Fibroblast of villous mesenchyme (primary cell): ENCODE data around the gene BTBD9. TPM values are rescaled to one million over a fixed set of nuclear protein-coding genes. Genes with fewer than 3 reads are reported as not detected.

Experiments used
- DNase-seq: peaks from one replicate; pipeline ENCODE4 v3.0.0-alpha.2; 2010; ENCODE audit warnings: low read depth
- H3K4me3 ChIP-seq: 2 replicates; pipeline ENCODE4 v1.5.1; 2011; ENCODE audit warnings: low read depth, mild to moderate bottlenecking, low read length
- CTCF ChIP-seq: IDR thresholded peaks from 2 replicates; pipeline ENCODE4 v1.5.1; 2012; ENCODE audit warnings: low read depth, mild to moderate bottlenecking, low read length; ENCODE audit not compliant: insufficient read depth
- total RNA-seq: library from RNA; depleted of rRNA; stranded (reverse); fragments of >200 nt; gene quantifications from 2 replicates; pipeline ENCODE4 v1.2.3, GENCODE V29; 2012

The BTBD9 gene
- total RNA-seq, 1 donor = 12.1 TPM

- DNase-seq = peak; percentile 42
- no peak for TF ChIP-seq CTCF
- no peak overlapping the region for H3K4me3 ChIP-seq
Observed at GRCh38 chr6:38213251-38213658, 426.5 kb downstream of the BTBD9 start.

GRCh38 chr6:38212579-38212978, 427.1 kb downstream of the BTBD9 start:
- no peak for TF ChIP-seq CTCF
- H3K4me3 ChIP-seq = no peak overlapping the region
- DNase-seq = no peak

GRCh38 chr6:38212116-38212515, 427.6 kb downstream of the BTBD9 start:
- no peak overlapping the region for H3K4me3 ChIP-seq
- TF ChIP-seq CTCF = no peak
- DNase-seq = no peak

- no peak for TF ChIP-seq CTCF
- no peak for DNase-seq
- H3K4me3 ChIP-seq = no peak overlapping the region
Observed at GRCh38 chr6:38209371-38210260, 430.1 kb downstream of the BTBD9 start.

- DNase-seq = no peak
- TF ChIP-seq CTCF = no peak
Observed at GRCh38 chr6:38208028-38208427, 431.7 kb downstream of the BTBD9 start.

GRCh38 chr6:38207375-38207774, 432.4 kb downstream of the BTBD9 start:
- DNase-seq = no peak
- no peak for TF ChIP-seq CTCF
- H3K4me3 ChIP-seq = no peak overlapping the region

More at GRCh38 chr6:38208028-38208427, 431.7 kb downstream of the BTBD9 start:
- no peak overlapping the region for H3K4me3 ChIP-seq
